Measurements from ENCODE around the gene MPPED2.

Gene MPPED2

GRCh38 chr11:30474151-30474954, 111.8 kb downstream of the MPPED2 start:
- POLR2A ChIA-PET = no interaction called here

GRCh38 chr11:30471244-30471643, 114.9 kb downstream of the MPPED2 start:
- ChIA-PET CTCF (interaction anchor here (0.6 kb wide), 1 partner anchor 106 kb away, joined by 5 read pairs; no protein-coding TSS in a partner anchor), POLR2A (no interaction called here)
- no peak for DNase-seq (ENCODE audit: extremely low spot score)
- no peak for TF ChIP-seq FOXK2 (IDR thresholded peaks at IDR 0.05)
- TF ChIP-seq FOXA1 (IDR thresholded peaks at IDR 0.05) = no peak
- no peak for TF ChIP-seq L3MBTL2 (conservative IDR thresholded peaks at IDR 0.05)
- no peak for TF ChIP-seq PKNOX1 (IDR thresholded peaks at IDR 0.05)
- no peak for TF ChIP-seq LEF1 (IDR thresholded peaks at IDR 0.05; ENCODE audit: borderline replicate concordance)
- no peak for TF ChIP-seq ZNF384 (IDR thresholded peaks at IDR 0.05)
- no peak for TF ChIP-seq TARDBP (IDR thresholded peaks at IDR 0.05)
- no peak for TF ChIP-seq ELF4 (IDR thresholded peaks at IDR 0.05)
- no peak for TF ChIP-seq ARNT (IDR thresholded peaks at IDR 0.05)
- TF ChIP-seq SP1 (IDR thresholded peaks at IDR 0.05) = no peak
- TF ChIP-seq FOXM1 (IDR thresholded peaks at IDR 0.05; ENCODE audit: borderline replicate concordance) = no peak
- no peak for TF ChIP-seq HDGF (IDR thresholded peaks at IDR 0.05; ENCODE audit: borderline replicate concordance)
- TF ChIP-seq BHLHE40 (IDR thresholded peaks at IDR 0.05; ENCODE audit: borderline replicate concordance) = no peak
- TF ChIP-seq NFRKB (IDR thresholded peaks at IDR 0.05) = no peak
- no peak for TF ChIP-seq SUZ12 (IDR thresholded peaks at IDR 0.05)

More at GRCh38 chr11:30474151-30474954, 111.8 kb downstream of the MPPED2 start:
- CTCF ChIA-PET = interaction anchor here (0.6 kb wide), 1 partner anchor 346 kb away, joined by 6 read pairs; no protein-coding TSS in a partner anchor
- no peak for DNase-seq (ENCODE audit: extremely low spot score)
- TF ChIP-seq ARNT (IDR thresholded peaks at IDR 0.05) (no peak), SP1 (IDR thresholded peaks at IDR 0.05) (no peak)

GRCh38 chr11:30468881-30469280, 117.3 kb downstream of the MPPED2 start:
- TF ChIP-seq FOXA1 (IDR thresholded peaks at IDR 0.05) (no peak), FOXM1 (IDR thresholded peaks at IDR 0.05; ENCODE audit: borderline replicate concordance) (no peak), SP1 (IDR thresholded peaks at IDR 0.05) (no peak), L3MBTL2 (conservative IDR thresholded peaks at IDR 0.05) (no peak), ELF4 (IDR thresholded peaks at IDR 0.05) (no peak), ZNF384 (IDR thresholded peaks at IDR 0.05) (no peak), SUZ12 (IDR thresholded peaks at IDR 0.05) (no peak), FOXK2 (IDR thresholded peaks at IDR 0.05) (no peak), CTBP1 (IDR thresholded peaks at IDR 0.05; ENCODE audit: borderline replicate concordance) (no peak), LEF1 (IDR thresholded peaks at IDR 0.05; ENCODE audit: borderline replicate concordance) (no peak), PKNOX1 (IDR thresholded peaks at IDR 0.05) (no peak), BHLHE40 (IDR thresholded peaks at IDR 0.05; ENCODE audit: borderline replicate concordance) (no peak), ARNT (IDR thresholded peaks at IDR 0.05) (no peak)
- CTCF ChIA-PET = no interaction called here
- POLR2A ChIA-PET = no interaction called here
- DNase-seq (ENCODE audit: extremely low spot score) = no peak

- ChIA-PET CTCF (no interaction called here), POLR2A (no interaction called here)
- no peak for TF ChIP-seq CTBP1 (IDR thresholded peaks at IDR 0.05; ENCODE audit: borderline replicate concordance)
- no peak for TF ChIP-seq FOXK2 (IDR thresholded peaks at IDR 0.05)
- TF ChIP-seq BHLHE40 (IDR thresholded peaks at IDR 0.05; ENCODE audit: borderline replicate concordance) = no peak
- no peak for TF ChIP-seq SP1 (IDR thresholded peaks at IDR 0.05)
- no peak for TF ChIP-seq ELF4 (IDR thresholded peaks at IDR 0.05)
- no peak for TF ChIP-seq PKNOX1 (IDR thresholded peaks at IDR 0.05)
- TF ChIP-seq NFRKB (IDR thresholded peaks at IDR 0.05) = no peak
- no peak for TF ChIP-seq SUZ12 (IDR thresholded peaks at IDR 0.05)
- TF ChIP-seq FOXA1 (IDR thresholded peaks at IDR 0.05) = no peak
- no peak for TF ChIP-seq LEF1 (IDR thresholded peaks at IDR 0.05; ENCODE audit: borderline replicate concordance)
- no peak for TF ChIP-seq ZNF384 (IDR thresholded peaks at IDR 0.05)
- DNase-seq (ENCODE audit: extremely low spot score) = no peak
These were observed 119.0 kb downstream of the MPPED2 start for GRCh38 chr11:30467176-30467575.

- no peak for DNase-seq (ENCODE audit: extremely low spot score)
- no peak for TF ChIP-seq NFRKB (IDR thresholded peaks at IDR 0.05)
- no peak for TF ChIP-seq BHLHE40 (IDR thresholded peaks at IDR 0.05; ENCODE audit: borderline replicate concordance)
- TF ChIP-seq SP1 (IDR thresholded peaks at IDR 0.05) = no peak
- no peak for TF ChIP-seq L3MBTL2 (conservative IDR thresholded peaks at IDR 0.05)
- ChIA-PET POLR2A (no interaction called here), CTCF (interaction anchor here (0.5 kb wide), 1 partner anchor 159 kb away, joined by 3 read pairs; no protein-coding TSS in a partner anchor)
These were observed 120.5 kb downstream of the MPPED2 start for GRCh38 chr11:30465623-30466022.

GRCh38 chr11:30465192-30465591, 121.0 kb downstream of the MPPED2 start:
- ChIA-PET POLR2A (no interaction called here), CTCF (no interaction called here)
- TF ChIP-seq ELF4 (IDR thresholded peaks at IDR 0.05) (no peak), ZNF384 (IDR thresholded peaks at IDR 0.05) (no peak), CTBP1 (IDR thresholded peaks at IDR 0.05; ENCODE audit: borderline replicate concordance) (no peak), ARNT (IDR thresholded peaks at IDR 0.05) (no peak), FOXK2 (IDR thresholded peaks at IDR 0.05) (no peak), L3MBTL2 (conservative IDR thresholded peaks at IDR 0.05) (no peak), HDGF (IDR thresholded peaks at IDR 0.05; ENCODE audit: borderline replicate concordance) (no peak), FOXM1 (IDR thresholded peaks at IDR 0.05; ENCODE audit: borderline replicate concordance) (no peak), SP1 (IDR thresholded peaks at IDR 0.05) (no peak), BHLHE40 (IDR thresholded peaks at IDR 0.05; ENCODE audit: borderline replicate concordance) (no peak), TARDBP (IDR thresholded peaks at IDR 0.05) (no peak), NFRKB (IDR thresholded peaks at IDR 0.05) (no peak), PKNOX1 (IDR thresholded peaks at IDR 0.05) (no peak), FOXA1 (IDR thresholded peaks at IDR 0.05) (no peak), SUZ12 (IDR thresholded peaks at IDR 0.05) (no peak), LEF1 (IDR thresholded peaks at IDR 0.05; ENCODE audit: borderline replicate concordance) (no peak)

More at GRCh38 chr11:30465192-30465591, 121.0 kb downstream of the MPPED2 start:
- DNase-seq (ENCODE audit: extremely low spot score) = no peak
